Endodermal cell (in vitro differentiated cells): ENCODE measurements around the gene TOR3A. TPM values are rescaled to one million over a fixed set of nuclear protein-coding genes. Genes with fewer than 3 reads are reported as not detected.

Source experiments
- DNase-seq: peaks from one replicate; pipeline ENCODE4 v3.0.0-alpha.2; 2017
- H3K27ac ChIP-seq: 2 replicates; pipeline ENCODE4 v1.5.1; 2013; ENCODE audit warnings: mild to moderate bottlenecking, low read depth, low read length, moderate library complexity
- H3K27me3 ChIP-seq: 2 replicates; pipeline ENCODE4 v1.6.1; 2013; ENCODE audit warnings: mild to moderate bottlenecking, low read length, moderate library complexity; ENCODE audit not compliant: insufficient read depth, control insufficient read depth, poor library complexity, severe bottlenecking
- H3K36me3 ChIP-seq: 2 replicates; pipeline ENCODE4 v1.7.0; 2013; ENCODE audit warnings: mild to moderate bottlenecking, low read length, moderate library complexity; ENCODE audit not compliant: control insufficient read depth, insufficient read depth
- H3K4me1 ChIP-seq: one replicate; pipeline ENCODE4 v1.7.0; 2013; ENCODE audit warnings: low read length; ENCODE audit not compliant: control insufficient read depth, insufficient read depth
- H3K4me3 ChIP-seq: 2 replicates; pipeline ENCODE4 v1.5.1; 2013; ENCODE audit warnings: mild to moderate bottlenecking, low read length, moderate library complexity
- H3K9ac ChIP-seq: 2 replicates; pipeline ENCODE4 v1.6.1; 2013; ENCODE audit warnings: mild to moderate bottlenecking, low read length, moderate library complexity; ENCODE audit not compliant: poor library complexity, severe bottlenecking; ENCODE audit errors: extremely low read depth
- H3K9me3 ChIP-seq: 2 replicates; pipeline ENCODE4 v1.6.1; 2013; ENCODE audit warnings: mild to moderate bottlenecking, low read length, moderate library complexity; ENCODE audit not compliant: control insufficient read depth
- H3K27ac Mint-ChIP-seq: 2 replicates; pipeline ENCODE4 v1.8.0; 2020; ENCODE audit warnings: mixed read lengths
- H3K27me3 Mint-ChIP-seq: 2 replicates; pipeline ENCODE4 v1.8.0; 2021; ENCODE audit warnings: mild to moderate bottlenecking, mixed read lengths; ENCODE audit not compliant: insufficient read depth
- H3K36me3 Mint-ChIP-seq: 2 replicates; pipeline ENCODE4 v1.8.0; 2020; ENCODE audit warnings: low read depth, mixed read lengths
- H3K4me1 Mint-ChIP-seq: 2 replicates; pipeline ENCODE4 v1.8.0; 2020; ENCODE audit warnings: mixed read lengths
- H3K4me3 Mint-ChIP-seq: 2 replicates; pipeline ENCODE4 v1.8.0; 2020; ENCODE audit warnings: mild to moderate bottlenecking, moderate library complexity, mixed read lengths
- H3K9me3 Mint-ChIP-seq: 2 replicates; pipeline ENCODE4 v1.8.0; 2020; ENCODE audit warnings: mild to moderate bottlenecking, mixed read lengths
- WGBS, 2 experiments: methylation state at CpG; one replicate each; pipeline versions ENCODE4 v1.1.5 to v1.1.7; 2013; ENCODE audit warnings: missing lambda C conversion rate in 2 of 2, mixed read lengths in 1 of 2; ENCODE audit not compliant: insufficient coverage in 1 of 2, insufficient read length in 1 of 2; 5-methylcytosine and 5-hydroxymethylcytosine counted together
- long read RNA-seq, 4 experiments: library from polyadenylated mRNA in 2 of 4; library from RNA in 1 of 4; library from capped mRNA in 1 of 4; stranded (forward) in 3 of 4; unstranded in 1 of 4; transcript quantifications; one replicate each; pipeline ENCODE4 v2.0.0, GENCODE V29; 2020 to 2021; ENCODE audit warnings: inconsistent platforms in 1 of 4
- polyA plus RNA-seq, 2 experiments: library from polyadenylated mRNA; stranded (reverse); fragments of 50-300 nt; gene quantifications; one replicate each; pipeline ENCODE4 v1.2.3, GENCODE V29; 2013
- total RNA-seq, 2 donors: library from RNA; stranded (reverse); fragmentation: NEBNext Ultra II Directional in 1 of 2; extraction: Animal tissue kit (Norgen Biotek cat#: 25700) in 1 of 2; gene quantifications; 2 replicates in 1 of 2; 3 replicates in 1 of 2; pipeline ENCODE4 v1.2.1, GENCODE V29; 2021
- TF ChIP-seq, protein P1 (sequence below): fragments of 200-600 bp; sonication (generic); conservative IDR thresholded peaks from 2 replicates; pipeline ENCODE4 v1.5.0; 2021; ENCODE audit warnings: antibody characterized with exemption, mild to moderate bottlenecking

TOR3A gene, protein sequence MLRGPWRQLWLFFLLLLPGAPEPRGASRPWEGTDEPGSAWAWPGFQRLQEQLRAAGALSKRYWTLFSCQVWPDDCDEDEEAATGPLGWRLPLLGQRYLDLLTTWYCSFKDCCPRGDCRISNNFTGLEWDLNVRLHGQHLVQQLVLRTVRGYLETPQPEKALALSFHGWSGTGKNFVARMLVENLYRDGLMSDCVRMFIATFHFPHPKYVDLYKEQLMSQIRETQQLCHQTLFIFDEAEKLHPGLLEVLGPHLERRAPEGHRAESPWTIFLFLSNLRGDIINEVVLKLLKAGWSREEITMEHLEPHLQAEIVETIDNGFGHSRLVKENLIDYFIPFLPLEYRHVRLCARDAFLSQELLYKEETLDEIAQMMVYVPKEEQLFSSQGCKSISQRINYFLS
- total RNA-seq: 10 to 100 TPM; 23.4 to 24.7 TPM
- polyA plus RNA-seq (2013, experiment 1 of 2): 13.7 TPM
- polyA plus RNA-seq (2013, experiment 2 of 2): 11.6 TPM
- long read RNA-seq, experiment 1, partial matches to known transcripts: 12 of 18 reads
- long read RNA-seq, experiment 1, other reads (novel, unspliced or antisense): 3 of 18 reads
- long read RNA-seq, experiment 2, transcript TOR3A-203 (6 exons, 2,724 nt): major isoform, 58 of 103 reads
- long read RNA-seq, experiment 2, partial matches to known transcripts: 21 of 103 reads
- long read RNA-seq, experiment 2, other reads (novel, unspliced or antisense): 24 of 103 reads
- long read RNA-seq, experiment 3, transcript TOR3A-203 (6 exons, 2,724 nt): major isoform, 162 of 217 reads
- long read RNA-seq, experiment 3, partial matches to known transcripts: 28 of 217 reads
- long read RNA-seq, experiment 3, other reads (novel, unspliced or antisense): 27 of 217 reads
- long read RNA-seq, experiment 4, partial matches to known transcripts: 55 of 56 reads
- long read RNA-seq, experiment 4, other reads (novel, unspliced or antisense): 0 of 56 reads

GRCh38 chr1:179081687-179082332 is at the start of gene TOR3A:
TSS of gene TOR3A (plus strand) at chr1:179082070. CDS start at chr1:179082129, 59 bp downstream.
- peak; percentile 98 for DNase-seq
- Histone ChIP-seq H3K9ac (peak within 1 kb of the TSS; percentile 69), H3K27me3 (no peaks in the 10 kb centered on the region), H3K27ac (no peak within 1 kb of the TSS), H3K4me1 (no peaks in the 10 kb centered on the region), H3K36me3 (peaks cover 6% of the 10 kb centered on the region), H3K4me3 (peak within 1 kb of the TSS; percentile 80), H3K9me3 (no peaks in the 10 kb centered on the region)
- Mint-ChIP-seq H3K4me3 (peak within 1 kb of the TSS; percentile 78), H3K27ac (peak within 1 kb of the TSS; percentile 91), H3K4me1 (peaks cover 19% of the 10 kb centered on the region), H3K36me3 (peaks cover 12% of the 10 kb centered on the region), H3K27me3 (no peaks in the 10 kb centered on the region), H3K9me3 (no peaks in the 10 kb centered on the region)
- TF ChIP-seq, protein P1, sequence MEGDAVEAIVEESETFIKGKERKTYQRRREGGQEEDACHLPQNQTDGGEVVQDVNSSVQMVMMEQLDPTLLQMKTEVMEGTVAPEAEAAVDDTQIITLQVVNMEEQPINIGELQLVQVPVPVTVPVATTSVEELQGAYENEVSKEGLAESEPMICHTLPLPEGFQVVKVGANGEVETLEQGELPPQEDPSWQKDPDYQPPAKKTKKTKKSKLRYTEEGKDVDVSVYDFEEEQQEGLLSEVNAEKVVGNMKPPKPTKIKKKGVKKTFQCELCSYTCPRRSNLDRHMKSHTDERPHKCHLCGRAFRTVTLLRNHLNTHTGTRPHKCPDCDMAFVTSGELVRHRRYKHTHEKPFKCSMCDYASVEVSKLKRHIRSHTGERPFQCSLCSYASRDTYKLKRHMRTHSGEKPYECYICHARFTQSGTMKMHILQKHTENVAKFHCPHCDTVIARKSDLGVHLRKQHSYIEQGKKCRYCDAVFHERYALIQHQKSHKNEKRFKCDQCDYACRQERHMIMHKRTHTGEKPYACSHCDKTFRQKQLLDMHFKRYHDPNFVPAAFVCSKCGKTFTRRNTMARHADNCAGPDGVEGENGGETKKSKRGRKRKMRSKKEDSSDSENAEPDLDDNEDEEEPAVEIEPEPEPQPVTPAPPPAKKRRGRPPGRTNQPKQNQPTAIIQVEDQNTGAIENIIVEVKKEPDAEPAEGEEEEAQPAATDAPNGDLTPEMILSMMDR: no peak
- 1% methylated on average over 25 to 51 of the region's 51 CpGs for WGBS, 2 experiments

DNA sequence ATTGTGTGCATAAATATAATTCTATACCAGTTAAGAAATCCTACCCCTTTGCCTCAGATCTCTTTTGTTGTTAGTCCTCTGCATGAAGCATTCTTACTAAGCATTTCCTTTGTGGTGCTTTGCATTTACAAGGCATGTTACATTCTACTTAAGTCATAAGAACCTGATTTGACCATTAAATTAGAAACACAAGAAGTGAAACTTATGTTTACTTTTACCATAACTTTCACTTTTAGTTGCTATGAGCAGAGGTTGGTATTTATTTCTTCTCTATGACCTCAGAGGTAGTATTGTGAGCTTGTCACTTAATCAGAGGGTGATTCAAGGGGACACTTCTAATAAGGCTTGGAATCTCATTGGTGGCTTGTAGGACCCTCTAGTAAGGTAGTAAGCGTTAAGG is 47.1 kb upstream of the TOR3A start:
- peaks cover 14% of the 10 kb centered on the region for H3K4me1 ChIP-seq
- no peak overlapping the region for H3K4me3 Mint-ChIP-seq
- H3K9ac ChIP-seq: no peak overlapping the region
- no peaks in the 10 kb centered on the region for H3K27me3 ChIP-seq
- H3K36me3 Mint-ChIP-seq: no peaks in the 10 kb centered on the region
- no peaks in the 10 kb centered on the region for H3K36me3 ChIP-seq
- H3K4me1 Mint-ChIP-seq: peaks cover 48% of the 10 kb centered on the region
- DNase-seq: no peak
- no peaks in the 10 kb centered on the region for H3K9me3 ChIP-seq
- peaks cover 2% of the 10 kb centered on the region for H3K9me3 Mint-ChIP-seq
- H3K27ac Mint-ChIP-seq: peak overlapping the region; percentile 77
- TF ChIP-seq, protein P1: no peak
- no peaks in the 10 kb centered on the region for H3K27me3 Mint-ChIP-seq
- WGBS, 2 experiments: 83 to 84% methylated on average over 1 of the region's 1 CpG
- no peak overlapping the region for H3K4me3 ChIP-seq
- H3K27ac ChIP-seq: no peak overlapping the region

GRCh38 chr1:179036844-179037465 is 44.9 kb upstream of the TOR3A start:
- Mint-ChIP-seq H3K9me3 (peaks cover 15% of the 10 kb centered on the region), H3K36me3 (peaks cover 5% of the 10 kb centered on the region), H3K4me1 (peaks cover 25% of the 10 kb centered on the region), H3K27me3 (no peaks in the 10 kb centered on the region), H3K4me3 (no peak overlapping the region), H3K27ac (no peak overlapping the region)
- no peaks in the 10 kb centered on the region for H3K27me3 ChIP-seq
- peaks cover 6% of the 10 kb centered on the region for H3K4me1 ChIP-seq
- no peak overlapping the region for H3K9ac ChIP-seq
- H3K36me3 ChIP-seq: no peaks in the 10 kb centered on the region
- TF ChIP-seq, protein P1: no peak
- no peak overlapping the region for H3K27ac ChIP-seq
- no peak overlapping the region for H3K4me3 ChIP-seq
- no peak for DNase-seq
- peaks cover 5% of the 10 kb centered on the region for H3K9me3 ChIP-seq
- WGBS, 2 experiments: 86 to 90% methylated on average over 2 of the region's 2 CpGs
